AG10803 (cell line): Measurements from ENCODE around the gene CSNK2B.

ENCODE experiments used
- DNase-seq: peaks from one replicate; pipeline ENCODE4 v3.0.0; 2010; ENCODE audit warnings: low read depth
- H3K4me3 ChIP-seq: 2 replicates; pipeline ENCODE4 v1.5.1; 2011; ENCODE audit warnings: mild to moderate bottlenecking, low read length, control low read depth
- CTCF ChIP-seq: conservative IDR thresholded peaks from 2 replicates; pipeline ENCODE4 v1.5.1; 2011; ENCODE audit warnings: mild to moderate bottlenecking, low read length, control low read depth, inconsistent platforms

CSNK2B gene

GRCh38 chr6:31658983-31659648 lies 6.8 kb upstream of the CSNK2B start:
- TF ChIP-seq CTCF, result no peak
- DNase-seq, result no peak
- H3K4me3 ChIP-seq, result peak overlapping the region; percentile 92

- TF ChIP-seq CTCF, result no peak
- H3K4me3 ChIP-seq, result peak overlapping the region; percentile 92
- peak; percentile 25 for DNase-seq
Observed at GRCh38 chr6:31659649-31660380, 6.1 kb upstream of the CSNK2B start.

- peak; percentile 75 for DNase-seq
- H3K4me3 ChIP-seq, result peak within 1 kb of the TSS; percentile 92
- TF ChIP-seq CTCF, result no peak
Observed at GRCh38 chr6:31660381-31661261, 5.3 kb upstream of the CSNK2B start, which contains the start of gene C6orf47. C6orf47 (minus strand) TSS chr6:31660778; CDS start chr6:31659947, 831 bp downstream.

- peak overlapping the region; percentile 92; the same call in 1 of the 2 replicates for H3K4me3 ChIP-seq
- DNase-seq, result no peak
- TF ChIP-seq CTCF, result no peak
Observed at GRCh38 chr6:31661262-31662123, 4.4 kb upstream of the CSNK2B start.

GRCh38 chr6:31662124-31662723 lies 3.7 kb upstream of the CSNK2B start:
- no peak overlapping the region for H3K4me3 ChIP-seq
- DNase-seq, result no peak
- no peak for TF ChIP-seq CTCF
